Skin of body (tissue), 2 donors: ENCODE measurements around the gene WDR86. TPM values are rescaled to one million over a fixed set of nuclear protein-coding genes. Genes with fewer than 3 reads are reported as not detected.

ENCODE experiments used
- small RNA-seq: library from RNA; depleted of rRNA; stranded (forward); fragments of <200 nt; gene quantifications from one replicate; pipeline ENCODE3, GENCODE V24; 2014; ENCODE audit warnings: low replicate concordance
- total RNA-seq: library from RNA; depleted of rRNA; stranded (reverse); fragments of >200 nt; gene quantifications from one replicate; pipeline ENCODE4 v1.2.3, GENCODE V29; 2014

The WDR86 gene
- total RNA-seq, 1 donor from 2014 or later = 14.0 TPM

Small RNAs within 50 kb of the gene (small RNA-seq; reads per million reads assigned to genes)
- gene MIR3907 = not detected

Other genes starting within 250 kb of the WDR86 start
- 0.30 TPM for gene GBX1, start 242.3 kb downstream of the WDR86 start, total RNA-seq
- gene ASB10, start 222.8 kb downstream of the WDR86 start, total RNA-seq = 0.69 TPM
- gene H2BK1, start 199.6 kb downstream of the WDR86 start, total RNA-seq = not detected
- gene ABCF2, start 182.8 kb downstream of the WDR86 start, total RNA-seq = 16.7 TPM
- gene CHPF2, start 177.6 kb downstream of the WDR86 start, total RNA-seq = 18.5 TPM
- gene SMARCD3, start 161.3 kb downstream of the WDR86 start, total RNA-seq = 34.5 TPM
- gene NUB1, start 68.2 kb downstream of the WDR86 start, total RNA-seq = 28.5 TPM
- not detected for gene CRYGN, start 30.1 kb upstream of the WDR86 start, total RNA-seq
- gene RHEB, start 109.9 kb upstream of the WDR86 start, total RNA-seq = 63.0 TPM